Measurements from ENCODE around the gene ZSCAN31.
A peak's percentile ranks its signal among the peaks of the same experiment; 100 is the strongest.

ZSCAN31 gene

DNA sequence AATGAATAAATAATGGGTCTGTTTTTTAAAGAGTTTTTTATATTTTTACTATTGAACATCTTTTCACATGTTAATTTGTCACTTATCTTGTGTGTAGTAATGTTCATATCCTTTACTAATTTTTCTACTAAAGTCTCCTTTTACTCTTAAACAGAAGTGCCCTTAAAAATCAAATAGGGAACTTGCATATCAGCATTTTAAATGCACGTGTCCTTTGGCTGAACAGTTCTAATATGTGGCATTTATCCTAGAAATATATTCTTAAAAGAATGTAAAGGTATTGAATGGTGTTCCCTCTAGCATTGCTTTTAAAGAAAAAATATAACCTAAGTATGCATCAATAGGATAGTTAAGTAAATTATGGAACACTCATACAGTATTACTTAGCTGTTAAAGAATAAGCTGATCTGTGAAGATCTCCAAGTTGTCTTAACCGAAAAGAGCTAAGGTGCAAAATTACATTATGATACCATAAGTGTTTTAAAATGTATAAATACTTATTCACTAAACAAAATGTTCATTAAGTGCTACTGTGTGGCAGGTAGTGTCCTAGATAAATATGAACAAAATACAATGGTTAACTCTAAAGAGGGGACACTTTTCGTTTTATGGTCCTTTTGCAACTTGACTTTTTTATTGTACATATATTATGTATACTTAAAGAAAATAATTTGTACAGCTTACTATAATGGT is 55.2 kb downstream of the ZSCAN31 start:
- H3K4me3 ChIP-seq (ENCODE audit: low read depth, low read length) = peak overlapping the region; percentile 89
- H3K27ac ChIP-seq (ENCODE audit: low read depth, low read length) = no peak overlapping the region
- peaks cover 39% of the 10 kb centered on the region for H3K36me3 ChIP-seq (ENCODE audit: insufficient read depth, low read length)
- H3K27me3 ChIP-seq (ENCODE audit: insufficient read depth, low read length) = no peaks in the 10 kb centered on the region
- H3K79me2 ChIP-seq (ENCODE audit: control insufficient read depth, insufficient read depth, low read length, unreplicated experiment) = peaks cover 14% of the 10 kb centered on the region
- H2AFZ ChIP-seq (ENCODE audit: low read length, unreplicated experiment) = peak overlapping the region; percentile 71
- H3K4me1 ChIP-seq (ENCODE audit: control insufficient read depth, insufficient read depth, low read length, unreplicated experiment) = peaks cover 6% of the 10 kb centered on the region

DNA sequence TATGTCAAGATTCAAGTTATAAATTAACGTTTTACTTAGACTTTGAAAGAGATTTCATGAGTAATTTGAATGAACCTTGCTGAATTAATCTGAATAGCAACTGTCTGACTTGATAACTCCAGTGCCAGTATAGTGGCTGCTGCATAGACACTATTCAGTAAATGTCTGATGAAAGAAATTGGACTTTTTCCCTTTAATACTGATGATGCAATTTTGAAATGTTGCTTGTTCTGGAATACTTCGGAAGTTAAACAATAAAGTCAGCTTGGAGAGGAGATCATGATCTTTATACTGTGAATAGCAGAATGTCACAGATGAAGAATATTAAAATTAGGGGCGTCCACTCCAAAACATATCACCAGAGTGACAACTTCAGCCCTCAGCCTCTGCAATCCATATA is 58.2 kb downstream of the ZSCAN31 start:
- peaks cover 3% of the 10 kb centered on the region for H3K4me1 ChIP-seq (ENCODE audit: control insufficient read depth, insufficient read depth, low read length, unreplicated experiment)
- H3K27ac ChIP-seq (ENCODE audit: low read depth, low read length) = no peak overlapping the region
- H3K36me3 ChIP-seq (ENCODE audit: insufficient read depth, low read length) = peaks cover 26% of the 10 kb centered on the region
- H2AFZ ChIP-seq (ENCODE audit: low read length, unreplicated experiment) = no peak overlapping the region
- H3K27me3 ChIP-seq (ENCODE audit: insufficient read depth, low read length) = no peaks in the 10 kb centered on the region
- H3K79me2 ChIP-seq (ENCODE audit: control insufficient read depth, insufficient read depth, low read length, unreplicated experiment) = peaks cover 10% of the 10 kb centered on the region
- no peak overlapping the region for H3K4me3 ChIP-seq (ENCODE audit: low read depth, low read length)

DNA sequence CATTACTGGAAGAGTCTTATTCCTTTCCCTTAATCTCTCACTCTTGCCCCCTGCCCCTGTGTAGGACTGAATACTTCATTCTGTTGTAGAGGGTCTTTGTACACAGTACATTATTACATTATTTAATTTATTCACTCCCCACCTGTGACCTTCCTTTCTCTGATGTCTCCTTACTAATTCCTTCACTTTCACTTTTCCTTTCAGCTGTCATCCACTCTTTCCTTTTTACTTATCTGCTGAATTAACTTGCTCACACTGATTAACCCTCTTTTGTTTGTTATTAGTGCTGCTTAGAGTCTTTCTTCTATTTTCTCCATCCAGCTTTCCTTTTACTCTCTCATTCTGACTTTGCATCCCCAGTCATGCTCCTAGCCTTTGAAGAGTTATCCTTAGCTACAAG is 61.1 kb downstream of the ZSCAN31 start:
- Histone ChIP-seq H3K27ac (ENCODE audit: low read depth, low read length) (no peak overlapping the region), H3K36me3 (ENCODE audit: insufficient read depth, low read length) (peaks cover 28% of the 10 kb centered on the region), H3K4me3 (ENCODE audit: low read depth, low read length) (no peak overlapping the region), H3K4me1 (ENCODE audit: control insufficient read depth, insufficient read depth, low read length, unreplicated experiment) (peaks cover under 1% of the 10 kb centered on the region), H3K27me3 (ENCODE audit: insufficient read depth, low read length) (no peaks in the 10 kb centered on the region), H2AFZ (ENCODE audit: low read length, unreplicated experiment) (no peak overlapping the region), H3K79me2 (ENCODE audit: control insufficient read depth, insufficient read depth, low read length, unreplicated experiment) (peaks cover 11% of the 10 kb centered on the region)

Data from ACC112 (cell line).